DMS153 treated with DMSO at 0.1 percent for 48 hours (cell line): ENCODE measurements around the gene KCNN1.
"Not testable (repeated sequence)": the region's sequence is repeated elsewhere in the genome, so short reads cannot be mapped to it uniquely, and the experiment has no call there.

Source experiments
- DNase-seq: peaks from one replicate; lab custom pipeline; 2025; ENCODE audit not compliant: unreplicated experiment; lab: John Stamatoyannopoulos, UW

Gene KCNN1

GRCh38 chr19:18000915-18001776, 34.2 kb downstream of the KCNN1 start:
- peak; percentile 60 for DNase-seq

GRCh38 chr19:18001777-18002345, 35.0 kb downstream of the KCNN1 start:
- no peak for DNase-seq

- DNase-seq, result no peak
Observed at GRCh38 chr19:18002347-18002850, 35.5 kb downstream of the KCNN1 start.

GRCh38 chr19:18005750-18006149, 38.8 kb downstream of the KCNN1 start:
- not testable (repeated sequence) for DNase-seq

GRCh38 chr19:18007044-18007916, 40.4 kb downstream of the KCNN1 start:
- peak; percentile 54 for DNase-seq

- DNase-seq, result peak; percentile 75
Observed at GRCh38 chr19:18007917-18008673, 41.2 kb downstream of the KCNN1 start, which contains the start of gene ARRDC2. Gene ARRDC2 (plus strand): TSS chr19:18008170. CDS start chr19:18008311, 141 bp downstream.

GRCh38 chr19:18008814-18009213, 41.9 kb downstream of the KCNN1 start:
- DNase-seq, result no peak

- DNase-seq, result no peak
Observed at GRCh38 chr19:18009412-18010066, 42.6 kb downstream of the KCNN1 start.

- DNase-seq, result no peak
Observed at GRCh38 chr19:18010149-18010548, 43.2 kb downstream of the KCNN1 start.

GRCh38 chr19:18013210-18014111, 46.6 kb downstream of the KCNN1 start:
- DNase-seq, result no peak

- DNase-seq, result no peak
Observed at GRCh38 chr19:18014197-18014596, 47.3 kb downstream of the KCNN1 start.

- no peak for DNase-seq
Observed at GRCh38 chr19:18016209-18016910, 49.5 kb downstream of the KCNN1 start.

- no peak for DNase-seq
Observed at GRCh38 chr19:18017275-18018083, 50.6 kb downstream of the KCNN1 start.

GRCh38 chr19:18020212-18021085, 53.5 kb downstream of the KCNN1 start:
- no peak for DNase-seq

GRCh38 chr19:18021121-18021755, 54.3 kb downstream of the KCNN1 start:
- DNase-seq, result no peak

GRCh38 chr19:18023622-18024251, 56.8 kb downstream of the KCNN1 start:
- DNase-seq, result peak; percentile 12
